Stimulated activated CD4-positive, alpha-beta T cell treated with anti-CD3 and anti-CD28 coated beads, Interleukin-15, amount 100 ng/mL, for 48 hours (primary cell): ENCODE measurements around the gene FASTKD2.
A peak's percentile ranks its signal among the peaks of the same experiment; 100 is the strongest.

Experiments used
- DNase-seq, 2 donors: peaks; one replicate each; pipeline ENCODE4 v3.0.0-alpha.2; 2020; ENCODE audit warnings: low read depth in 2 of 2

Gene FASTKD2

GRCh38 chr2:206765242-206766056 lies at the start of gene FASTKD2, which contains the start of gene MDH1B:
Gene FASTKD2 (plus strand): TSS chr2:206765606. CDS start chr2:206766694, 1,088 bp downstream.
Gene MDH1B (minus strand): TSS chr2:206765328. CDS start chr2:206765271, 57 bp downstream.
- DNase-seq: peak; percentile 81 to 82

- no peak for DNase-seq
These were observed 48.8 kb upstream of the FASTKD2 start for GRCh38 chr2:206716623-206717022.

- DNase-seq: no peak
These were observed 47.1 kb upstream of the FASTKD2 start, which contains the start of gene DYTN for GRCh38 chr2:206718296-206718695. Gene DYTN (minus strand): TSS chr2:206718396. CDS start chr2:206718279, 117 bp downstream.

- no peak for DNase-seq
These were observed 44.0 kb upstream of the FASTKD2 start for GRCh38 chr2:206721256-206721920.

GRCh38 chr2:206723288-206723687 lies 42.1 kb upstream of the FASTKD2 start:
- DNase-seq: no peak

- no peak for DNase-seq
These were observed 38.1 kb upstream of the FASTKD2 start for GRCh38 chr2:206727287-206727686.

- no peak for DNase-seq
These were observed 36.9 kb upstream of the FASTKD2 start for GRCh38 chr2:206728277-206729199.

GRCh38 chr2:206733341-206733740 lies 32.1 kb upstream of the FASTKD2 start:
- DNase-seq: no peak

- DNase-seq: peak in 1 of 2 donors; percentile 7
These were observed 28.5 kb upstream of the FASTKD2 start for GRCh38 chr2:206736935-206737334.

GRCh38 chr2:206739271-206739670 lies 26.1 kb upstream of the FASTKD2 start:
- no peak for DNase-seq

GRCh38 chr2:206740800-206741199 lies 24.6 kb upstream of the FASTKD2 start:
- DNase-seq: no peak

- no peak for DNase-seq
These were observed 8.6 kb upstream of the FASTKD2 start for GRCh38 chr2:206756816-206757215.

GRCh38 chr2:206764673-206765241 lies 649 bp upstream of the FASTKD2 start:
- DNase-seq: no peak

- DNase-seq: no peak
These were observed 888 bp downstream of the FASTKD2 start for GRCh38 chr2:206766057-206766930.

- no peak for DNase-seq
These were observed 9.5 kb downstream of the FASTKD2 start for GRCh38 chr2:206774871-206775270.

- DNase-seq: no peak
These were observed 11.0 kb downstream of the FASTKD2 start for GRCh38 chr2:206776432-206776831.

GRCh38 chr2:206780671-206781070 lies 15.3 kb downstream of the FASTKD2 start:
- DNase-seq: no peak

- DNase-seq: no peak
These were observed 18.3 kb downstream of the FASTKD2 start for GRCh38 chr2:206783718-206784117.

- no peak for DNase-seq
These were observed 19.4 kb downstream of the FASTKD2 start for GRCh38 chr2:206784559-206785353.
